GM12892 (cell line): Measurements from ENCODE around the gene UNC80.

Source experiments
- POLR2A ChIP-seq: IDR thresholded peaks from 2 replicates; pipeline ENCODE4 v1.6.1; 2011; ENCODE audit warnings: low read depth, low read length, control low read depth
- POLR2AphosphoS5 ChIP-seq: IDR thresholded peaks from 2 replicates; pipeline ENCODE4 v1.6.1; 2011; ENCODE audit warnings: low read depth, low read length, control low read depth
- TAF1 ChIP-seq: IDR thresholded peaks from 2 replicates; pipeline ENCODE4 v1.6.1; 2011; ENCODE audit warnings: low read depth, mild to moderate bottlenecking, control low read depth, low read length, borderline replicate concordance

GRCh38 chr2:209990838-209991237, 219.2 kb downstream of the UNC80 start:
- no peak for TF ChIP-seq POLR2AphosphoS5
- no peak for TF ChIP-seq POLR2A
- no peak for TF ChIP-seq TAF1
